ENCODE measurements around the gene ENPP3. TPM values are rescaled to one million over a fixed set of nuclear protein-coding genes. Genes with fewer than 3 reads are reported as not detected.
"Not testable (repeated sequence)": the region's sequence is repeated elsewhere in the genome, so short reads cannot be mapped to it uniquely, and the experiment has no call there.

Gene ENPP3
- total and polyA plus RNA-seq, 7 experiments from 2014 or later = 0.15 to 7.1 (median 0.39) TPM

GRCh38 chr6:131745476-131745875 is 108.4 kb downstream of the ENPP3 start:
- H3K4me3 ChIP-seq (ENCODE audit: low read length) = no peak overlapping the region
- no peaks in the 10 kb centered on the region for H3K4me1 ChIP-seq (ENCODE audit: control insufficient read depth in 2 of 2, insufficient read depth in 2 of 2, low read length in 2 of 2)
- H3K27ac ChIP-seq (ENCODE audit: low read depth, low read length) = no peak overlapping the region
- DNase-seq = no peak
- H3K9me3 ChIP-seq (ENCODE audit: control insufficient read depth in 2 of 3, low read length in 3 of 3) = no peaks in the 10 kb centered on the region
- intact Hi-C loops (cut with micrococcal nuclease) = no loop called here
- CTCF ChIA-PET = no interaction called here
- no peak for ATAC-seq
- Mint-ChIP-seq H3K4me3 (no peak overlapping the region), H3K27ac (no peak overlapping the region), H3K36me3 (no peaks in the 10 kb centered on the region), H3K9me3 (peaks cover 0 to 1% (median 0%) of the 10 kb centered on the region in 11 donors), H3K27me3 (peaks cover 0 to 12% (median 5%) of the 10 kb centered on the region in 5 donors), H3K4me1 (no peaks in the 10 kb centered on the region)
- POLR2A ChIA-PET = no interaction called here
- no peaks in the 10 kb centered on the region for H3K27me3 ChIP-seq (ENCODE audit: control insufficient read depth in 2 of 2, insufficient read depth in 2 of 2, low read length in 2 of 2)
- no peaks in the 10 kb centered on the region for H3K36me3 ChIP-seq (ENCODE audit: control insufficient read depth in 2 of 3, insufficient read depth in 3 of 3, low read length in 3 of 3)

GRCh38 chr6:131747821-131748353 is 110.8 kb downstream of the ENPP3 start:
- Mint-ChIP-seq H3K9me3 (peaks cover 0 to 1% (median 0%) of the 10 kb centered on the region in 11 donors), H3K36me3 (no peaks in the 10 kb centered on the region), H3K4me3 (no peak overlapping the region), H3K27me3 (peaks cover 0 to 10% (median 0%) of the 10 kb centered on the region in 5 donors), H3K4me1 (no peaks in the 10 kb centered on the region), H3K27ac (no peak overlapping the region)
- Histone ChIP-seq H3K9me3 (ENCODE audit: control insufficient read depth in 2 of 3, low read length in 3 of 3) (no peaks in the 10 kb centered on the region), H3K27ac (ENCODE audit: low read depth, low read length) (no peak overlapping the region), H3K36me3 (ENCODE audit: control insufficient read depth in 2 of 3, insufficient read depth in 3 of 3, low read length in 3 of 3) (no peaks in the 10 kb centered on the region), H3K4me1 (ENCODE audit: control insufficient read depth in 2 of 2, insufficient read depth in 2 of 2, low read length in 2 of 2) (no peaks in the 10 kb centered on the region), H3K4me3 (ENCODE audit: low read length) (no peak overlapping the region), H3K27me3 (ENCODE audit: control insufficient read depth in 2 of 2, insufficient read depth in 2 of 2, low read length in 2 of 2) (no peaks in the 10 kb centered on the region)
- ChIA-PET CTCF (no interaction called here), POLR2A (no interaction called here)
- intact Hi-C loops (cut with micrococcal nuclease) = no loop called here
- ATAC-seq = no peak
- no peak for DNase-seq

- H3K27ac Mint-ChIP-seq = no peak overlapping the region
- POLR2A ChIA-PET = no interaction called here
- ATAC-seq = no peak
- H3K9me3 ChIP-seq (ENCODE audit: control insufficient read depth in 2 of 3, low read length in 3 of 3) = no peaks in the 10 kb centered on the region
- no peaks in the 10 kb centered on the region for H3K36me3 Mint-ChIP-seq
- no peak overlapping the region for H3K4me3 Mint-ChIP-seq
- no peaks in the 10 kb centered on the region for H3K27me3 ChIP-seq (ENCODE audit: control insufficient read depth in 2 of 2, insufficient read depth in 2 of 2, low read length in 2 of 2)
- CTCF ChIA-PET = no interaction called here
- peaks cover 0 to 11% (median 1%) of the 10 kb centered on the region in 5 donors for H3K27me3 Mint-ChIP-seq
- H3K4me3 ChIP-seq (ENCODE audit: low read length) = no peak overlapping the region
- no peaks in the 10 kb centered on the region for H3K36me3 ChIP-seq (ENCODE audit: control insufficient read depth in 2 of 3, insufficient read depth in 3 of 3, low read length in 3 of 3)
- H3K4me1 ChIP-seq (ENCODE audit: control insufficient read depth in 2 of 2, insufficient read depth in 2 of 2, low read length in 2 of 2) = no peaks in the 10 kb centered on the region
- no peak overlapping the region for H3K27ac ChIP-seq (ENCODE audit: low read depth, low read length)
- DNase-seq = no peak
- H3K4me1 Mint-ChIP-seq = no peaks in the 10 kb centered on the region
- intact Hi-C loops (cut with micrococcal nuclease) = no loop called here
- H3K9me3 Mint-ChIP-seq = peaks cover 0 to 1% (median 0%) of the 10 kb centered on the region in 11 donors
Observed at GRCh38 chr6:131749023-131749422, 111.9 kb downstream of the ENPP3 start.

- H3K4me1 Mint-ChIP-seq; H3K36me3 Mint-ChIP-seq; H3K9me3 ChIP-seq (ENCODE audit: control insufficient read depth in 2 of 3, low read length in 3 of 3); POLR2A ChIA-PET; H3K27ac Mint-ChIP-seq; H3K4me3 Mint-ChIP-seq; H3K9me3 Mint-ChIP-seq; DNase-seq; H3K4me3 ChIP-seq (ENCODE audit: low read length); H3K4me1 ChIP-seq (ENCODE audit: control insufficient read depth in 2 of 2, insufficient read depth in 2 of 2, low read length in 2 of 2); CTCF ChIA-PET; intact Hi-C loops (cut with micrococcal nuclease); H3K36me3 ChIP-seq (ENCODE audit: control insufficient read depth in 2 of 3, insufficient read depth in 3 of 3, low read length in 3 of 3); H3K27ac ChIP-seq (ENCODE audit: low read depth, low read length); ATAC-seq; H3K27me3 ChIP-seq (ENCODE audit: control insufficient read depth in 2 of 2, insufficient read depth in 2 of 2, low read length in 2 of 2): not testable (repeated sequence)
- H3K27me3 Mint-ChIP-seq = peaks cover 8 to 21% (median 20%) of the 10 kb centered on the region in 5 donors
Observed at GRCh38 chr6:131751012-131751715, 114.1 kb downstream of the ENPP3 start.

- H3K4me1 Mint-ChIP-seq = no peaks in the 10 kb centered on the region
- H3K36me3 Mint-ChIP-seq = no peaks in the 10 kb centered on the region
- ChIA-PET CTCF (no interaction called here), POLR2A (no interaction called here)
- H3K27ac Mint-ChIP-seq = no peak overlapping the region
- no peaks in the 10 kb centered on the region for H3K4me1 ChIP-seq (ENCODE audit: control insufficient read depth in 2 of 2, insufficient read depth in 2 of 2, low read length in 2 of 2)
- H3K4me3 Mint-ChIP-seq = no peak overlapping the region
- no peak for ATAC-seq
- H3K36me3 ChIP-seq (ENCODE audit: control insufficient read depth in 2 of 3, insufficient read depth in 3 of 3, low read length in 3 of 3) = no peaks in the 10 kb centered on the region
- no peaks in the 10 kb centered on the region for H3K9me3 Mint-ChIP-seq
- DNase-seq = no peak
- H3K27me3 ChIP-seq (ENCODE audit: control insufficient read depth in 2 of 2, insufficient read depth in 2 of 2, low read length in 2 of 2) = no peaks in the 10 kb centered on the region
- H3K9me3 ChIP-seq (ENCODE audit: control insufficient read depth in 2 of 3, low read length in 3 of 3) = no peaks in the 10 kb centered on the region
- intact Hi-C loops (cut with micrococcal nuclease) = no loop called here
- H3K27ac ChIP-seq (ENCODE audit: low read depth, low read length) = no peak overlapping the region
- no peak overlapping the region for H3K4me3 ChIP-seq (ENCODE audit: low read length)
- peaks cover 8 to 33% (median 23%) of the 10 kb centered on the region in 5 donors for H3K27me3 Mint-ChIP-seq
Observed at GRCh38 chr6:131754088-131754487, 117.0 kb downstream of the ENPP3 start.

- no peak for ATAC-seq
Observed at GRCh38 chr6:131754715-131755567, 117.8 kb downstream of the ENPP3 start.

More at GRCh38 chr6:131754715-131755567, 117.8 kb downstream of the ENPP3 start:
- no peaks in the 10 kb centered on the region for H3K4me1 Mint-ChIP-seq
- no peaks in the 10 kb centered on the region for H3K4me1 ChIP-seq (ENCODE audit: control insufficient read depth in 2 of 2, insufficient read depth in 2 of 2, low read length in 2 of 2)
- no peaks in the 10 kb centered on the region for H3K9me3 ChIP-seq (ENCODE audit: control insufficient read depth in 2 of 3, low read length in 3 of 3)
- no peaks in the 10 kb centered on the region for H3K36me3 Mint-ChIP-seq
- H3K27me3 Mint-ChIP-seq = peaks cover 8 to 33% (median 23%) of the 10 kb centered on the region in 5 donors
- H3K27ac Mint-ChIP-seq = no peak overlapping the region
- no peak for DNase-seq
- no peaks in the 10 kb centered on the region for H3K9me3 Mint-ChIP-seq
- no peak overlapping the region for H3K4me3 ChIP-seq (ENCODE audit: low read length)
- CTCF ChIA-PET = no interaction called here
- POLR2A ChIA-PET = no interaction called here
- no peaks in the 10 kb centered on the region for H3K36me3 ChIP-seq (ENCODE audit: control insufficient read depth in 2 of 3, insufficient read depth in 3 of 3, low read length in 3 of 3)
- no peak overlapping the region for H3K4me3 Mint-ChIP-seq
- intact Hi-C loops (cut with micrococcal nuclease) = no loop called here
- H3K27me3 ChIP-seq (ENCODE audit: control insufficient read depth in 2 of 2, insufficient read depth in 2 of 2, low read length in 2 of 2) = no peaks in the 10 kb centered on the region
- no peak overlapping the region for H3K27ac ChIP-seq (ENCODE audit: low read depth, low read length)
